ENCODE results near the gene MAFG. TPM values are rescaled to one million over a fixed set of nuclear protein-coding genes. Genes with fewer than 3 reads are reported as not detected.

The MAFG gene
- total RNA-seq, 1 donor from 2014 or later, result 35.8 TPM

GRCh38 chr17:81940538-81941483 lies 13.3 kb upstream of the MAFG start:
- H3K4me3 ChIP-seq (ENCODE audit: insufficient read depth, low read depth, low read length), result no peak overlapping the region
- no peaks in the 10 kb centered on the region for H3K36me3 ChIP-seq (ENCODE audit: insufficient read depth, low read length)
- H3K27me3 Mint-ChIP-seq (ENCODE audit: low read depth, unreplicated experiment), result peaks cover 12% of the 10 kb centered on the region
- H3K4me2 ChIP-seq (ENCODE audit: low read length), result no peak overlapping the region
- H3K4me3 Mint-ChIP-seq (ENCODE audit: unreplicated experiment), result no peak overlapping the region
- H2AFZ ChIP-seq (ENCODE audit: low read depth, low read length), result no peak overlapping the region
- H3K27ac ChIP-seq (ENCODE audit: low read depth, low read length), result no peak overlapping the region
- no peak for FAIRE-seq
- H3K9me3 ChIP-seq (ENCODE audit: insufficient read depth, low read depth, low read length), result no peaks in the 10 kb centered on the region
- TF ChIP-seq CTCF (IDR thresholded peaks at IDR 0.05; ENCODE audit: insufficient read depth, low read depth, low read length) (no peak), EZH2 (IDR thresholded peaks at IDR 0.05; ENCODE audit: insufficient read depth, low read length) (no peak)
- peaks cover 6% of the 10 kb centered on the region for H3K4me1 ChIP-seq (ENCODE audit: insufficient read depth, low read length)
- H3K27ac Mint-ChIP-seq (ENCODE audit: unreplicated experiment), result no peak overlapping the region
- H3K27me3 ChIP-seq (ENCODE audit: insufficient read depth, low read length), result peaks cover 13% of the 10 kb centered on the region
- no peak overlapping the region for H3K9ac ChIP-seq (ENCODE audit: low read length)
- no peaks in the 10 kb centered on the region for H3K9me3 Mint-ChIP-seq (ENCODE audit: unreplicated experiment)
- no peaks in the 10 kb centered on the region for H4K20me1 ChIP-seq (ENCODE audit: insufficient read depth, low read length)
- peaks cover 2% of the 10 kb centered on the region for H3K4me1 Mint-ChIP-seq (ENCODE audit: low read depth, unreplicated experiment)
- peaks cover 2% of the 10 kb centered on the region for H3K36me3 Mint-ChIP-seq (ENCODE audit: low read depth, unreplicated experiment)
- peaks cover 10% of the 10 kb centered on the region for H3K79me2 ChIP-seq (ENCODE audit: insufficient read depth, low read length)
- no peak for DNase-seq (ENCODE audit: low read depth)

- H3K9ac ChIP-seq (ENCODE audit: low read length), result no peak overlapping the region
- H2AFZ ChIP-seq (ENCODE audit: low read depth, low read length), result no peak overlapping the region
- no peaks in the 10 kb centered on the region for H3K36me3 ChIP-seq (ENCODE audit: insufficient read depth, low read length)
- H3K9me3 Mint-ChIP-seq (ENCODE audit: unreplicated experiment), result no peaks in the 10 kb centered on the region
- no peak overlapping the region for H3K4me2 ChIP-seq (ENCODE audit: low read length)
- H3K27ac Mint-ChIP-seq (ENCODE audit: unreplicated experiment), result no peak overlapping the region
- peaks cover 5% of the 10 kb centered on the region for H3K4me1 Mint-ChIP-seq (ENCODE audit: low read depth, unreplicated experiment)
- DNase-seq (ENCODE audit: low read depth) (no peak), FAIRE-seq (no peak)
- H4K20me1 ChIP-seq (ENCODE audit: insufficient read depth, low read length), result peaks cover 8% of the 10 kb centered on the region
- H3K79me2 ChIP-seq (ENCODE audit: insufficient read depth, low read length), result peaks cover 18% of the 10 kb centered on the region
- H3K4me3 ChIP-seq (ENCODE audit: insufficient read depth, low read depth, low read length), result no peak overlapping the region
- no peak overlapping the region for H3K27ac ChIP-seq (ENCODE audit: low read depth, low read length)
- H3K27me3 ChIP-seq (ENCODE audit: insufficient read depth, low read length), result peaks cover 13% of the 10 kb centered on the region
- no peak for TF ChIP-seq EZH2 (IDR thresholded peaks at IDR 0.05; ENCODE audit: insufficient read depth, low read length)
- TF ChIP-seq CTCF (IDR thresholded peaks at IDR 0.05; ENCODE audit: insufficient read depth, low read depth, low read length), result no peak
- no peak overlapping the region for H3K4me3 Mint-ChIP-seq (ENCODE audit: unreplicated experiment)
- peaks cover 6% of the 10 kb centered on the region for H3K4me1 ChIP-seq (ENCODE audit: insufficient read depth, low read length)
- no peaks in the 10 kb centered on the region for H3K9me3 ChIP-seq (ENCODE audit: insufficient read depth, low read depth, low read length)
- H3K36me3 Mint-ChIP-seq (ENCODE audit: low read depth, unreplicated experiment), result peaks cover 4% of the 10 kb centered on the region
- peaks cover 12% of the 10 kb centered on the region for H3K27me3 Mint-ChIP-seq (ENCODE audit: low read depth, unreplicated experiment)
These were observed 12.4 kb upstream of the MAFG start for GRCh38 chr17:81939881-81940385.

All from astrocyte (in vitro differentiated cells and primary cell).